Bronchial epithelial cell (primary cell): ENCODE data around the gene SLC39A6. TPM values are rescaled to one million over a fixed set of nuclear protein-coding genes. Genes with fewer than 3 reads are reported as not detected.

Experiments
- DNase-seq: peaks from one replicate; pipeline ENCODE4 v3.0.0-alpha.2; 2010; ENCODE audit warnings: low read depth
- FAIRE-seq: peaks from 2 replicates; lab custom pipeline; 2011; peaks lifted over from hg19 to GRCh38; lab: Jason Lieb, UNC
- H3K27me3 ChIP-seq: 2 replicates; pipeline ENCODE4 v1.5.1; 2011; ENCODE audit warnings: low read length; ENCODE audit not compliant: control insufficient read depth, insufficient read depth
- H3K36me3 ChIP-seq: 2 replicates; pipeline ENCODE4 v1.5.1; 2011; ENCODE audit warnings: low read length; ENCODE audit not compliant: control insufficient read depth, insufficient read depth
- H3K4me3 ChIP-seq: 2 replicates; pipeline ENCODE4 v1.5.1; 2011; ENCODE audit warnings: mild to moderate bottlenecking, low read depth, low read length, control low read depth
- CTCF ChIP-seq: IDR thresholded peaks from 2 replicates; pipeline ENCODE4 v1.5.1; 2011; ENCODE audit warnings: mild to moderate bottlenecking, moderate library complexity, low read length, control low read depth, inconsistent platforms; ENCODE audit not compliant: insufficient read depth, severe bottlenecking
- total RNA-seq: library from RNA; depleted of rRNA; stranded (reverse); fragments of >200 nt; gene quantifications from 2 replicates; pipeline ENCODE4 v1.2.1, GENCODE V29; 2014

SLC39A6 gene
- total RNA-seq, 1 donor from 2014 or later, result 152 TPM

DNA sequence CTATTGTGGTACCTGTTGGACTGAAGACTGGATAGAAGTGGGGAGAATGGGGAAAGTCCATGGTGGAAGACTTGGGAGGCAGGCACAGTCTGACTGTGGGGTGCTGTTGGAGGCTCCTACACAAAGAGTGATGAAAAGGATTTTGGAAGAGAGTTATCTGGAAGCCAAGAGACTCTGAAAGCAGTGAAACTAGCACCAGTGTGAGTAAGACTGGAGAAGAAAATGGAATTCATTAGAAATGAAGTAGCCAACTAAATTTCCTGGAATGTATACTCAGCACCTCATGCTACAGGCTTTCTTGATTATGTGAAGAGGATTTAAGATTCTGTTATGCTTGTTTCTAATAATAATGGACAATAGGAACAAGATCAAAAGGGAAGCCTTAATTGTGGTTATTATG lies 28.3 kb upstream of the SLC39A6 start:
- FAIRE-seq (no peak), DNase-seq (no peak)
- TF ChIP-seq CTCF, result no peak
- H3K4me3 ChIP-seq, result no peak overlapping the region
- H3K36me3 ChIP-seq, result peaks cover 10% of the 10 kb centered on the region
- H3K27me3 ChIP-seq, result no peaks in the 10 kb centered on the region

GRCh38 chr18:36155851-36156757 lies 27.0 kb upstream of the SLC39A6 start:
- Histone ChIP-seq H3K27me3 (no peaks in the 10 kb centered on the region), H3K36me3 (peaks cover 12% of the 10 kb centered on the region), H3K4me3 (no peak overlapping the region)
- no peak for TF ChIP-seq CTCF
- FAIRE-seq (no peak), DNase-seq (no peak)

GRCh38 chr18:36153771-36154170 lies 24.6 kb upstream of the SLC39A6 start:
- H3K4me3 ChIP-seq, result no peak overlapping the region
- H3K27me3 ChIP-seq, result no peaks in the 10 kb centered on the region
- FAIRE-seq (no peak), DNase-seq (no peak)
- H3K36me3 ChIP-seq, result peaks cover 18% of the 10 kb centered on the region
- TF ChIP-seq CTCF, result no peak

DNA sequence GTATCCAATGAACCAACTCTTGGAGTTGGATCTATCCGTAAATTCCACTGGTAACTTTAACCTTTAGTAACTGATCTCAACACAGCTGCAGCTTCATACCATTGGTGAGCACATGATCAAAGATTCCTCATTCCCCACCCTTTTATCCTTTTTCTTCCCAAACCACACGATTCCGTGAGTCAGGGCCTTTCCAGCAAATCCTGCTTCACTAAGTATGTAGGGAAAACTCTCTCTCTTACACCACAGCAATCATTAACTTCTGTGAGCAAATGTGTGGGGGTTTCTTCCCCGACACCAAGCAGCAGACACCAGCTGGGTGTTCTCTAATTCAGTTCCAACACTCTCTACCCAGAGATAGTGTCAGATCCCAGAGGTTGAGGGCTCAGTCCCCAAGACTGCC lies 24.1 kb upstream of the SLC39A6 start:
- DNase-seq, result no peak
- no peak for TF ChIP-seq CTCF
- Histone ChIP-seq H3K27me3 (no peaks in the 10 kb centered on the region), H3K4me3 (no peak overlapping the region), H3K36me3 (peaks cover 18% of the 10 kb centered on the region)
- FAIRE-seq, result no peak

- DNase-seq (no peak), FAIRE-seq (no peak)
- H3K27me3 ChIP-seq, result no peaks in the 10 kb centered on the region
- no peak for TF ChIP-seq CTCF
- H3K4me3 ChIP-seq, result no peak overlapping the region
- H3K36me3 ChIP-seq, result peaks cover 18% of the 10 kb centered on the region
These were observed 23.6 kb upstream of the SLC39A6 start for GRCh38 chr18:36152781-36153180.
